K562 (cell line): ENCODE data around the gene RGS17. TPM values are rescaled to one million over a fixed set of nuclear protein-coding genes. Genes with fewer than 3 reads are reported as not detected.

Experiments
- ATF7 ChIP-seq: fragments of 450-650 bp; IDR thresholded peaks from 2 replicates; pipeline ENCODE4 v1.7.1; 2014; ENCODE audit warnings: mild to moderate bottlenecking, moderate library complexity
- BMI1 ChIP-seq: fragments of 150-350 bp; IDR thresholded peaks from 2 replicates; pipeline ENCODE4 v1.6.1; 2014; ENCODE audit warnings: low read length
- CBFB ChIP-seq: sonication (generic); formaldehyde crosslinking; IDR thresholded peaks from 2 replicates; pipeline ENCODE4 v1.4.0; 2020; ENCODE audit warnings: mild to moderate bottlenecking, missing genetic modification reagents
- CHD4 ChIP-seq: fragments of 200-600 bp; sonication (generic); IDR thresholded peaks from 3 replicates; pipeline ENCODE4 v1.6.1; 2012; ENCODE audit warnings: low read depth, mild to moderate bottlenecking, mixed read lengths, low read length, inconsistent platforms; ENCODE audit not compliant: insufficient read depth, insufficient replicate concordance, poor library complexity, severe bottlenecking
- ELF2 ChIP-seq: fragments of 250-450 bp; sonication (Bioruptor Pico); IDR thresholded peaks from 2 replicates; pipeline ENCODE4 v1.5.0; 2021; ENCODE audit warnings: mild to moderate bottlenecking
- ETV6 ChIP-seq, 3 experiments: fragments of 150-350 bp in 1 of 3; sonication (generic) in 1 of 3; formaldehyde crosslinking in 1 of 3; IDR thresholded peaks; 2 replicates each; pipeline versions ENCODE4 v1.6.1 to v1.8.0; 2014 to 2022; ENCODE audit warnings: borderline replicate concordance in 2 of 3, low read depth in 2 of 3, antibody characterized with exemption in 1 of 3, low read length in 1 of 3, mild to moderate bottlenecking in 1 of 3, missing genetic modification reagents in 1 of 3
- FOXM1 ChIP-seq, 2 experiments: fragments of 450-650 bp in 1 of 2; sonication (generic) in 1 of 2; formaldehyde crosslinking in 1 of 2; IDR thresholded peaks; 2 replicates each; pipeline versions ENCODE4 v1.6.1 to v1.9.0; 2017 to 2022; ENCODE audit warnings: low read depth in 2 of 2, mild to moderate bottlenecking in 2 of 2, missing genetic modification reagents in 1 of 2, moderate library complexity in 1 of 2
- KDM4B ChIP-seq, 2 experiments: fragments of 450-650 bp in 1 of 2; sonication (generic) in 1 of 2; IDR thresholded peaks; 2 replicates each; pipeline ENCODE4 v1.6.1; 2016 to 2017; ENCODE audit warnings: borderline replicate concordance in 2 of 2, antibody characterized with exemption in 1 of 2, low read depth in 1 of 2, mild to moderate bottlenecking in 1 of 2
- MYC ChIP-seq, 2 experiments: fragments of 250-450 bp in 1 of 2; sonication (Bioruptor Pico) in 1 of 2; IDR thresholded peaks; 2 replicates each; pipeline versions ENCODE4 v1.5.1 to v1.6.1; 2012 to 2021; ENCODE audit warnings: low read depth in 2 of 2, borderline replicate concordance in 1 of 2, improper control_type of control experiment in 1 of 2, low read length in 1 of 2, mild to moderate bottlenecking in 1 of 2, moderate library complexity in 1 of 2
- NFYB ChIP-seq: IDR thresholded peaks from 2 replicates; pipeline ENCODE4 v1.6.1; 2011; ENCODE audit warnings: mild to moderate bottlenecking, moderate library complexity; ENCODE audit not compliant: insufficient read length; ENCODE audit errors: extremely low read depth
- OTX1 ChIP-seq: fragments of 450-650 bp; formaldehyde crosslinking; IDR thresholded peaks from 2 replicates; pipeline ENCODE4 v1.4.0; 2022; ENCODE audit warnings: mild to moderate bottlenecking
- RBBP5 ChIP-seq: fragments of 200-600 bp; sonication (generic); IDR thresholded peaks from 2 replicates; pipeline ENCODE4 v1.6.1; 2012; ENCODE audit warnings: borderline replicate concordance, mild to moderate bottlenecking, low read length, control low read depth, inconsistent platforms; ENCODE audit not compliant: insufficient read depth, poor library complexity, severe bottlenecking
- SMARCB1 ChIP-seq: IDR thresholded peaks from 2 replicates; pipeline ENCODE4 v1.6.1; 2011; ENCODE audit warnings: improper control_type of control experiment, low read depth; ENCODE audit not compliant: insufficient read length
- SNIP1 ChIP-seq: fragments of 450-650 bp; IDR thresholded peaks from 2 replicates; pipeline ENCODE4 v1.7.1; 2017; ENCODE audit warnings: low read depth, mild to moderate bottlenecking
- TCF3 ChIP-seq: sonication (generic); formaldehyde crosslinking; IDR thresholded peaks from 2 replicates; pipeline ENCODE4 v1.4.0; 2020; ENCODE audit warnings: mild to moderate bottlenecking, missing genetic modification reagents
- TEAD1 ChIP-seq, 2 experiments: fragments of 450-650 bp in 1 of 2; sonication (generic) in 1 of 2; formaldehyde crosslinking; IDR thresholded peaks; 2 replicates each; pipeline versions ENCODE4 v1.4.0 to v1.8.0; 2020 to 2022; ENCODE audit warnings: mild to moderate bottlenecking in 2 of 2, missing genetic modification reagents in 1 of 2
- YY1 ChIP-seq, 3 experiments: IDR thresholded peaks; 2 replicates each; pipeline ENCODE4 v1.6.1; 2011; ENCODE audit warnings: low read length in 2 of 3, mild to moderate bottlenecking in 2 of 3, moderate library complexity in 2 of 3, borderline replicate concordance in 1 of 3, control low read depth in 1 of 3, low read depth in 1 of 3; ENCODE audit not compliant: insufficient read depth in 3 of 3, insufficient replicate concordance in 2 of 3, control insufficient read depth in 1 of 3, insufficient read length in 1 of 3; ENCODE audit errors: extremely low read depth in 1 of 3
- ZC3H11A ChIP-seq: IDR thresholded peaks from 2 replicates; pipeline ENCODE4 v1.6.1; 2012; ENCODE audit warnings: low read depth, low read length, improper control_type of control experiment
- ZNF121 ChIP-seq: sonication (generic); formaldehyde crosslinking; conservative IDR thresholded peaks from 2 replicates; pipeline ENCODE4 v1.8.0; 2022; ENCODE audit warnings: missing genetic modification reagents
- polyA plus RNA-seq, 8 experiments: library from polyadenylated mRNA; depleted of rRNA in 4 of 8; stranded (reverse) in 5 of 8; unstranded in 3 of 8; fragments of >200 nt; fragmentation: Nextera tagmentation in 2 of 8; fragmentation: Illumina TruSeq in 1 of 8; extraction: Ambion mirVana in 2 of 8; extraction: Trizol in 1 of 8; gene quantifications; 2 replicates each; pipeline versions ENCODE4 v1.2.1 to v1.2.3, GENCODE V29; 2011 to 2014; ENCODE audit warnings: inconsistent platforms in 1 of 8, missing spikeins in 1 of 8
- total RNA-seq, 7 experiments: library from RNA; depleted of rRNA in 6 of 7; stranded (reverse); fragments of >200 nt in 6 of 7; fragmentation: Illumina TruSeq in 2 of 7; extraction: Trizol in 2 of 7; gene quantifications; 2 replicates each; pipeline versions ENCODE4 v1.2.1 to v1.2.3, GENCODE V29; 2011 to 2021; ENCODE audit warnings: low replicate concordance in 1 of 7
- TF ChIP-seq, protein P1 (sequence below): fragments of 250-450 bp; sonication (Bioruptor Pico); IDR thresholded peaks from 2 replicates; pipeline ENCODE4 v1.5.0; 2022; ENCODE audit warnings: mild to moderate bottlenecking
- TF ChIP-seq, protein P2 (sequence below): fragments of 450-650 bp; IDR thresholded peaks from 2 replicates; pipeline ENCODE4 v1.6.1; 2017; ENCODE audit warnings: mild to moderate bottlenecking, moderate library complexity

Gene RGS17
- total and polyA plus RNA-seq, 9 of the 15 experiments (the other 6 are each of a cell fraction or from before 2014, with no cell fraction given): 0.01 to 0.14 (median 0.08) TPM; not detected in 6

DNA sequence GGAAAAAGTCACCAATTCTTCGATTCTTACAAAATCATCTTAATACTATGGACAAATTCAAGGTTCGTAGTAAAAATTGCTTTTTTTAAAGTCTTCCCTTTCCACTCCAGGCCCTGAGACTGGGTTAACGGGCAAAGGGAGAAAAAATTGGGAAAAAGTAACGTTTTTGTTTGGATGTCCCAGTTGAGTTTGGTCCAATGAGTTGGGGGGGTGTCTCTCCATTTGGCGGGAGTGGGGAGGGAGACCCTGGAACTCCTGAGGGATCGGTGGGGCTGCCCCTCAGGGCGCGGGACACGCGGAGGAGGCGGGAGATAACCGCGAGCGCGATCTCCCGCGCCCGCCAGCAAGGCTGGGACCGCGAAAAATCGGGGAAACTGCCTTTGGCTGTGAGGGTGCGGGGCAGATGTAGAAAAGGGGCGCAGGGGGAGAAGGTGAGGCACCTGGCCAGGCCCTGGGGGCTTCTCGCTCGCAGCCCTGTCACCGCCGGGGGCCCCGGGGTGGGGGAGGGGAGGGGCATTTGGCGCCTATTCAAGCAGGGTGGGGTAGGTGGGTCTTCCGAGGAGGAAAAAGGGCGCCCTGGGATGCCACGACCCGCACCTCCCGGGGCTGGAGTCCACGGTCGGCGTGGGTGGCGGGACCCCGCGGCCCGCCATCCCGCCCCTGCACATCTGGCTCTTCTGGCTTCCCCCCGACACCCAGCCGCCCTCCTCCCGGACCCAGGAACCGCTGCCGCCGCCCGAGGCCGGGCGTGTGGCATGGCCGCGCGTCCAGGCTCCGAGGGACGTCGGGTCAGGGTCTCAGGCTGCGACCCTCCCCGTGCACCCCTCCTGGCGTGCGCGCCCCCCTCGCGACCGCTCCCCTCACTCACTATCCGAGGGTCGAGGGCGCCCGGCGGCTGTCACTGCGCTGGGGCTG is 148.8 kb downstream of the RGS17 start (continued):
- TF ChIP-seq, protein P1, sequence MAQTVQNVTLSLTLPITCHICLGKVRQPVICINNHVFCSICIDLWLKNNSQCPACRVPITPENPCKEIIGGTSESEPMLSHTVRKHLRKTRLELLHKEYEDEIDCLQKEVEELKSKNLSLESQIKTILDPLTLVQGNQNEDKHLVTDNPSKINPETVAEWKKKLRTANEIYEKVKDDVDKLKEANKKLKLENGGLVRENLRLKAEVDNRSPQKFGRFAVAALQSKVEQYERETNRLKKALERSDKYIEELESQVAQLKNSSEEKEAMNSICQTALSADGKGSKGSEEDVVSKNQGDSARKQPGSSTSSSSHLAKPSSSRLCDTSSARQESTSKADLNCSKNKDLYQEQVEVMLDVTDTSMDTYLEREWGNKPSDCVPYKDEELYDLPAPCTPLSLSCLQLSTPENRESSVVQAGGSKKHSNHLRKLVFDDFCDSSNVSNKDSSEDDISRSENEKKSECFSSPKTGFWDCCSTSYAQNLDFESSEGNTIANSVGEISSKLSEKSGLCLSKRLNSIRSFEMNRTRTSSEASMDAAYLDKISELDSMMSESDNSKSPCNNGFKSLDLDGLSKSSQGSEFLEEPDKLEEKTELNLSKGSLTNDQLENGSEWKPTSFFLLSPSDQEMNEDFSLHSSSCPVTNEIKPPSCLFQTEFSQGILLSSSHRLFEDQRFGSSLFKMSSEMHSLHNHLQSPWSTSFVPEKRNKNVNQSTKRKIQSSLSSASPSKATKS (CRISPR knock-in tag): no peak
- TF ChIP-seq TCF3 (no peak; the same call in 1 of the 2 replicates), NFYB (no peak), SMARCB1 (no peak), FOXM1 (IDR thresholded peaks at IDR 0.05; ENCODE audit: low read depth) (0 out of 2 replicates have a peak, but pooled peaks have one; percentile 23), FOXM1 (CRISPR knock-in tag; IDR thresholded peaks at IDR 0.05; ENCODE audit: low read depth) (no peak), MYC (IDR thresholded peaks at IDR 0.05; ENCODE audit: low read depth, low read length) (peak; percentile 68; the same call in 1 of the 2 replicates), MYC (CRISPR knock-in tag; IDR thresholded peaks at IDR 0.05; ENCODE audit: borderline replicate concordance, low read depth) (no peak), TEAD1 (CRISPR knock-in tag; IDR thresholded peaks at IDR 0.05) (peak in 1 of 2 experiments; percentile 59; a peak in 1 of 4 replicates), ELF2 (peak; percentile 61; the same call in 1 of the 2 replicates), YY1 (IDR thresholded peaks at IDR 0.05; ENCODE audit: borderline replicate concordance in 1 of 3, control insufficient read depth in 1 of 3, extremely low read depth in 1 of 3, insufficient read depth in 3 of 3, insufficient read length in 1 of 3, insufficient replicate concordance in 2 of 3, low read depth in 1 of 3, low read length in 2 of 3) (peak in 2 of 3 experiments; percentile 7 to 38), ZC3H11A (no peak), ETV6 (IDR thresholded peaks at IDR 0.05; ENCODE audit: borderline replicate concordance in 1 of 2, low read depth in 2 of 2, low read length in 1 of 2) (no peak), ETV6 (CRISPR knock-in tag; IDR thresholded peaks at IDR 0.05; ENCODE audit: borderline replicate concordance) (peak; percentile 74; the same call in 1 of the 2 replicates), CHD4 (no peak), SNIP1 (no peak), BMI1 (no peak), KDM4B (IDR thresholded peaks at IDR 0.05; ENCODE audit: borderline replicate concordance in 2 of 2, low read depth in 1 of 2) (no peak), ZNF121 (no peak), OTX1 (CRISPR knock-in tag) (0 out of 2 replicates have a peak, but pooled peaks have one; percentile 7), ATF7 (no peak), RBBP5 (peak; percentile 83), CBFB (CRISPR knock-in tag) (no peak; the same call in 1 of the 2 replicates)
- TF ChIP-seq, protein P2, sequence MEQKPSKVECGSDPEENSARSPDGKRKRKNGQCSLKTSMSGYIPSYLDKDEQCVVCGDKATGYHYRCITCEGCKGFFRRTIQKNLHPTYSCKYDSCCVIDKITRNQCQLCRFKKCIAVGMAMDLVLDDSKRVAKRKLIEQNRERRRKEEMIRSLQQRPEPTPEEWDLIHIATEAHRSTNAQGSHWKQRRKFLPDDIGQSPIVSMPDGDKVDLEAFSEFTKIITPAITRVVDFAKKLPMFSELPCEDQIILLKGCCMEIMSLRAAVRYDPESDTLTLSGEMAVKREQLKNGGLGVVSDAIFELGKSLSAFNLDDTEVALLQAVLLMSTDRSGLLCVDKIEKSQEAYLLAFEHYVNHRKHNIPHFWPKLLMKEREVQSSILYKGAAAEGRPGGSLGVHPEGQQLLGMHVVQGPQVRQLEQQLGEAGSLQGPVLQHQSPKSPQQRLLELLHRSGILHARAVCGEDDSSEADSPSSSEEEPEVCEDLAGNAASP: no peak
